HepG2 (cell line): ENCODE results near the gene FDXACB1. TPM values are rescaled to one million over a fixed set of nuclear protein-coding genes. Genes with fewer than 3 reads are reported as not detected.

Experiments
- DZIP1 ChIP-seq: sonication (generic); formaldehyde crosslinking; IDR thresholded peaks from 2 replicates; pipeline ENCODE4 v1.5.0; 2020; ENCODE audit warnings: mild to moderate bottlenecking, missing genetic modification reagents
- E2F5 ChIP-seq: sonication (generic); formaldehyde crosslinking; conservative IDR thresholded peaks from 2 replicates; pipeline ENCODE4 v1.4.0; 2020; ENCODE audit warnings: missing genetic modification reagents
- MYNN ChIP-seq: sonication (generic); formaldehyde crosslinking; IDR thresholded peaks from 2 replicates; pipeline ENCODE4 v1.4.0; 2020; ENCODE audit warnings: mild to moderate bottlenecking, low read depth, missing genetic modification reagents
- NCOR1 ChIP-seq: fragments of 200-600 bp; sonication (generic); IDR thresholded peaks from 2 replicates; pipeline ENCODE4 v1.7.0; 2017; ENCODE audit warnings: antibody characterized with exemption, low read length, borderline replicate concordance
- PHF5A ChIP-seq: IDR thresholded peaks from one replicate; pipeline ENCODE4 v1.6.1; 2018; ENCODE audit warnings: low read depth, missing genetic modification reagents; ENCODE audit not compliant: unreplicated experiment
- REST ChIP-seq, 2 experiments: IDR thresholded peaks; 2 replicates each; pipeline ENCODE4 v1.6.1; 2011 to 2012; ENCODE audit warnings: low read length in 2 of 2, borderline replicate concordance in 1 of 2, low read depth in 1 of 2, mild to moderate bottlenecking in 1 of 2, moderate library complexity in 1 of 2
- RXRB ChIP-seq: IDR thresholded peaks from 2 replicates; pipeline ENCODE4 v1.6.1; 2016; ENCODE audit warnings: borderline replicate concordance, missing genetic modification reagents, missing compliant biosample characterization
- SATB2 ChIP-seq: sonication (generic); formaldehyde crosslinking; IDR thresholded peaks from 2 replicates; pipeline ENCODE4 v1.5.0; 2020; ENCODE audit warnings: missing genetic modification reagents
- SOX6 ChIP-seq, 2 experiments: fragments of 450-650 bp in 1 of 2; sonication (generic) in 1 of 2; formaldehyde crosslinking in 1 of 2; IDR thresholded peaks; 2 replicates each; pipeline versions ENCODE4 v1.4.0 to v1.6.1; 2017 to 2020; ENCODE audit warnings: antibody characterized with exemption in 1 of 2, mild to moderate bottlenecking in 1 of 2, missing genetic modification reagents in 1 of 2
- SP1 ChIP-seq, 2 experiments: fragments of 450-650 bp in 1 of 2; sonication (generic) in 1 of 2; formaldehyde crosslinking in 1 of 2; IDR thresholded peaks; 2 replicates each; pipeline versions ENCODE4 v1.4.0 to v1.6.1; 2016 to 2020; ENCODE audit warnings: missing genetic modification reagents in 1 of 2
- TIGD3 ChIP-seq: sonication (generic); formaldehyde crosslinking; IDR thresholded peaks from 2 replicates; pipeline ENCODE4 v1.5.1; 2020; ENCODE audit warnings: mild to moderate bottlenecking, missing genetic modification reagents, borderline replicate concordance
- ZBTB21 ChIP-seq: sonication (generic); formaldehyde crosslinking; IDR thresholded peaks from 2 replicates; pipeline ENCODE4 v1.4.0; 2020; ENCODE audit warnings: missing genetic modification reagents
- ZKSCAN8 ChIP-seq: IDR thresholded peaks from 2 replicates; pipeline ENCODE4 v1.6.1; 2016; ENCODE audit warnings: borderline replicate concordance, missing genetic modification reagents, missing compliant biosample characterization
- ZNF382 ChIP-seq: sonication (generic); formaldehyde crosslinking; IDR thresholded peaks from 2 replicates; pipeline ENCODE4 v1.5.0; 2020; ENCODE audit warnings: missing genetic modification reagents, mild to moderate bottlenecking, borderline replicate concordance
- ZNF564 ChIP-seq: sonication (generic); formaldehyde crosslinking; IDR thresholded peaks from 2 replicates; pipeline ENCODE4 v1.8.1; 2023; ENCODE audit warnings: mild to moderate bottlenecking, missing genetic modification reagents
- ZNF670 ChIP-seq: sonication (generic); formaldehyde crosslinking; IDR thresholded peaks from 2 replicates; pipeline ENCODE4 v1.8.0; 2022; ENCODE audit warnings: mild to moderate bottlenecking, missing genetic modification reagents, borderline replicate concordance
- ZNF672 ChIP-seq: sonication (generic); formaldehyde crosslinking; IDR thresholded peaks from 2 replicates; pipeline ENCODE4 v1.8.1; 2022; ENCODE audit warnings: missing genetic modification reagents
- ZNF724P ChIP-seq: sonication (generic); formaldehyde crosslinking; IDR thresholded peaks from 2 replicates; pipeline ENCODE4 v1.8.0; 2022; ENCODE audit warnings: missing genetic modification reagents, borderline replicate concordance
- ZNF75D ChIP-seq: sonication (generic); formaldehyde crosslinking; IDR thresholded peaks from 2 replicates; pipeline ENCODE4 v1.8.1; 2023; ENCODE audit warnings: missing genetic modification reagents, mild to moderate bottlenecking, borderline replicate concordance
- ZNF766 ChIP-seq: sonication (generic); formaldehyde crosslinking; IDR thresholded peaks from 2 replicates; pipeline ENCODE4 v1.5.0; 2020; ENCODE audit warnings: missing genetic modification reagents, borderline replicate concordance
- ZNF781 ChIP-seq: sonication (generic); formaldehyde crosslinking; IDR thresholded peaks from 2 replicates; pipeline ENCODE4 v1.5.1; 2020; ENCODE audit warnings: borderline replicate concordance, mild to moderate bottlenecking, missing genetic modification reagents; ENCODE audit errors: not compliant biosample characterization
- ZNF792 ChIP-seq: IDR thresholded peaks from 2 replicates; pipeline ENCODE4 v1.6.1; 2016
- polyA plus RNA-seq, 8 experiments: library from polyadenylated mRNA; depleted of rRNA in 3 of 8; stranded (reverse) in 7 of 8; unstranded in 1 of 8; fragments of >200 nt; fragmentation: Illumina TruSeq in 4 of 8; extraction: Trizol in 4 of 8; gene quantifications; 2 replicates each; pipeline versions ENCODE4 v1.2.1 to v1.2.3, GENCODE V29; 2011 to 2016; ENCODE audit warnings: low read depth in 4 of 8, missing spikeins in 1 of 8, mixed read lengths in 1 of 8; ENCODE audit not compliant: insufficient read depth in 1 of 8
- total RNA-seq, 5 experiments: library from RNA; depleted of rRNA; stranded (reverse); fragments of >200 nt; fragmentation: Illumina TruSeq; extraction: Trizol; gene quantifications; 2 replicates each; pipeline ENCODE4 v1.2.3, GENCODE V29; 2016; ENCODE audit warnings: low read depth in 1 of 5

Gene FDXACB1
- total and polyA plus RNA-seq, 2 of the 13 experiments (the other 11 are each of a cell fraction or from before 2014, with no cell fraction given) = 1.1 to 3.4 TPM

GRCh38 chr11:111840143-111840542 is 38.8 kb downstream of the FDXACB1 start (continued):
- TF ChIP-seq E2F5 (CRISPR knock-in tag) = no peak
- no peak for TF ChIP-seq ZNF564 (CRISPR knock-in tag)
- no peak for TF ChIP-seq SP1 (IDR thresholded peaks at IDR 0.05)
- no peak for TF ChIP-seq SP1 (CRISPR knock-in tag; IDR thresholded peaks at IDR 0.05)
- no peak for TF ChIP-seq ZNF672 (CRISPR knock-in tag)
- no peak for TF ChIP-seq MYNN (CRISPR knock-in tag)
- no peak for TF ChIP-seq DZIP1 (CRISPR knock-in tag)
- peak; percentile 65 for TF ChIP-seq RXRB
- TF ChIP-seq SATB2 (CRISPR knock-in tag) = no peak
- TF ChIP-seq ZNF766 (CRISPR knock-in tag) = no peak
- TF ChIP-seq SOX6 (IDR thresholded peaks at IDR 0.05) = no peak
- TF ChIP-seq SOX6 (CRISPR knock-in tag; IDR thresholded peaks at IDR 0.05) = peak; percentile 87
- TF ChIP-seq ZNF670 (CRISPR knock-in tag) = no peak
- no peak for TF ChIP-seq ZNF724P
- no peak for TF ChIP-seq PHF5A (CRISPR knock-in tag)
- no peak for TF ChIP-seq ZNF781 (CRISPR knock-in tag)
- 0 out of 2 replicates have a peak, but pooled peaks have one; percentile 15 for TF ChIP-seq ZNF792 (CRISPR knock-in tag)
- TF ChIP-seq TIGD3 = no peak
- TF ChIP-seq ZBTB21 (CRISPR knock-in tag) = no peak
- no peak for TF ChIP-seq ZNF75D
- no peak for TF ChIP-seq ZNF382 (CRISPR knock-in tag)
- TF ChIP-seq ZKSCAN8 = peak; percentile 69; the same call in 1 of the 2 replicates
- TF ChIP-seq NCOR1 = peak; percentile 83; the same call in 1 of the 2 replicates
- 0 out of 4 replicates have a peak, but pooled peaks of 1 of the 2 experiments have one; percentile 38 for TF ChIP-seq REST (IDR thresholded peaks at IDR 0.05; ENCODE audit: borderline replicate concordance in 1 of 2, low read depth in 1 of 2, low read length in 2 of 2)
